Vagina (tissue), 2 donors: Measurements from ENCODE around the gene PPIL6. TPM values are rescaled to one million over a fixed set of nuclear protein-coding genes. Genes with fewer than 3 reads are reported as not detected.
A peak's percentile ranks its signal among the peaks of the same experiment; 100 is the strongest.

ENCODE experiments used
- DNase-seq, 2 donors: peaks; one replicate each; pipeline ENCODE4 v3.0.0-alpha.2; 2017; ENCODE audit errors: extremely low spot score in 2 of 2
- H3K27ac ChIP-seq: fragments of 200-600 bp; sonication (generic); one replicate; pipeline ENCODE4 v1.5.1; 2019
- H3K27me3 ChIP-seq: fragments of 200-600 bp; sonication (generic); one replicate; pipeline ENCODE4 v1.5.1; 2019
- H3K36me3 ChIP-seq, 2 donors: fragments of 200-600 bp; sonication (generic); one replicate each; pipeline ENCODE4 v1.5.1; 2017 to 2019
- H3K4me1 ChIP-seq: fragments of 200-600 bp; sonication (generic); one replicate; pipeline ENCODE4 v1.5.1; 2019
- H3K4me3 ChIP-seq, 2 donors: fragments of 200-600 bp; sonication (generic); 1 replicate in 1 of 2; 2 replicates in 1 of 2; pipeline ENCODE4 v1.5.1; 2016 to 2019
- H3K9me3 ChIP-seq: fragments of 200-600 bp; sonication (generic); one replicate; pipeline ENCODE4 v1.5.1; 2019
- POLR2A ChIP-seq, 2 donors: fragments of 450-650 bp; IDR thresholded peaks; one replicate each; pipeline ENCODE4 v1.6.1; 2017; ENCODE audit warnings: antibody characterized with exemption in 2 of 2, mild to moderate bottlenecking in 2 of 2, moderate library complexity in 2 of 2
- POLR2AphosphoS5 ChIP-seq, 2 donors: sonication (generic); formaldehyde crosslinking; IDR thresholded peaks; one replicate each; pipeline ENCODE4 v1.9.0; 2017; ENCODE audit warnings: antibody characterized with exemption in 2 of 2, mild to moderate bottlenecking in 2 of 2, low read depth in 1 of 2; ENCODE audit not compliant: insufficient read depth in 1 of 2
- intact Hi-C: fragments of 100-400 bp; cut with DNase I; formaldehyde crosslinking; loops from one replicate; pipeline ENCODE4 v1.15.1; 2023
- total RNA-seq: library from RNA; depleted of rRNA; stranded (reverse); fragments of >200 nt; gene quantifications from one replicate; pipeline ENCODE4 v1.2.3, GENCODE V29; 2016
- TF ChIP-seq, protein P1 (sequence below), 3 experiments: fragments of 450-650 bp in 2 of 3; fragments of 200-600 bp in 1 of 3; sonication (generic) in 1 of 3; IDR thresholded peaks; one replicate each; pipeline ENCODE4 v1.5.1; 2017 to 2019; ENCODE audit warnings: antibody characterized with exemption in 3 of 3, mild to moderate bottlenecking in 2 of 3, moderate library complexity in 2 of 3

PPIL6 gene
- total RNA-seq, 1 donor from 2014 or later = 3.9 TPM

DNA sequence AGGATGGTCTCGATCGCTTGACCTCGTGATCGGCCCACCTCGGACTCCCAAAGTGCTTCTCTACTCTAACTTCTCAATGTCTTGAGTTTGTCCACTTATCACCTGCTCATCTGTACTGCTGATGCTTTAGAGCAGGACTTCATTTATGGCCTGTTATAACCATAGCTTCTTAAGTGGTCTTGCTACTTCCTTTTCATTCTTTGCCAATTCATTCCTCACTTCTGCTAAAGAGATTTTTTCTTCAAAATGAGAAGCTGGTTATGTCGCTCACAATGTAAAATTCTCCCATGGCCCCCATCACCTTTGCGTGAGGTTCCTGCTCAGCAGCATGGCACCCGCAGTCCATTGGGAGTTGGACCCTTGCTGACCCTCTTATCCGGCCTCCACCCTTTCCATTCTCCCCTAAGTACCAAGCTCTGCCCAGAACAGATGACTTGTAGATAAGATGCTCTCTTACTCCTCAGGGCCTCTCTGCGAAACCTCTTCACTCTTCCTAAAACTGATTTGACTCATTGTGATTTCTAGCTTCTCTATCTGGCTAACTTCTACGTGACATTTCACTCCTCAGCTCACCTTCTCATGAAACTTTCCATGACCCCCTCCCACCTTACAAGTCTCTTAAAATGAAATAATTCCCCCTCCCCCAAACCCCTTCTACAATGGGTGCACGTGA lies 44.2 kb downstream of the PPIL6 start:
- DNase-seq = no peak
- no peaks in the 10 kb centered on the region for H3K9me3 ChIP-seq
- H3K27ac ChIP-seq = no peak overlapping the region
- H3K36me3 ChIP-seq = no peaks in the 10 kb centered on the region
- H3K4me3 ChIP-seq = no peak overlapping the region
- intact Hi-C loops = no loop called here
- H3K27me3 ChIP-seq = no peaks in the 10 kb centered on the region
- TF ChIP-seq POLR2AphosphoS5 (IDR thresholded peaks at IDR 0.05; ENCODE audit: insufficient read depth in 1 of 2, low read depth in 1 of 2) (no peak), POLR2A (IDR thresholded peaks at IDR 0.05) (no peak)
- TF ChIP-seq, protein P1, sequence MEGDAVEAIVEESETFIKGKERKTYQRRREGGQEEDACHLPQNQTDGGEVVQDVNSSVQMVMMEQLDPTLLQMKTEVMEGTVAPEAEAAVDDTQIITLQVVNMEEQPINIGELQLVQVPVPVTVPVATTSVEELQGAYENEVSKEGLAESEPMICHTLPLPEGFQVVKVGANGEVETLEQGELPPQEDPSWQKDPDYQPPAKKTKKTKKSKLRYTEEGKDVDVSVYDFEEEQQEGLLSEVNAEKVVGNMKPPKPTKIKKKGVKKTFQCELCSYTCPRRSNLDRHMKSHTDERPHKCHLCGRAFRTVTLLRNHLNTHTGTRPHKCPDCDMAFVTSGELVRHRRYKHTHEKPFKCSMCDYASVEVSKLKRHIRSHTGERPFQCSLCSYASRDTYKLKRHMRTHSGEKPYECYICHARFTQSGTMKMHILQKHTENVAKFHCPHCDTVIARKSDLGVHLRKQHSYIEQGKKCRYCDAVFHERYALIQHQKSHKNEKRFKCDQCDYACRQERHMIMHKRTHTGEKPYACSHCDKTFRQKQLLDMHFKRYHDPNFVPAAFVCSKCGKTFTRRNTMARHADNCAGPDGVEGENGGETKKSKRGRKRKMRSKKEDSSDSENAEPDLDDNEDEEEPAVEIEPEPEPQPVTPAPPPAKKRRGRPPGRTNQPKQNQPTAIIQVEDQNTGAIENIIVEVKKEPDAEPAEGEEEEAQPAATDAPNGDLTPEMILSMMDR (IDR thresholded peaks at IDR 0.05) = no peak
- H3K4me1 ChIP-seq = no peaks in the 10 kb centered on the region

DNA sequence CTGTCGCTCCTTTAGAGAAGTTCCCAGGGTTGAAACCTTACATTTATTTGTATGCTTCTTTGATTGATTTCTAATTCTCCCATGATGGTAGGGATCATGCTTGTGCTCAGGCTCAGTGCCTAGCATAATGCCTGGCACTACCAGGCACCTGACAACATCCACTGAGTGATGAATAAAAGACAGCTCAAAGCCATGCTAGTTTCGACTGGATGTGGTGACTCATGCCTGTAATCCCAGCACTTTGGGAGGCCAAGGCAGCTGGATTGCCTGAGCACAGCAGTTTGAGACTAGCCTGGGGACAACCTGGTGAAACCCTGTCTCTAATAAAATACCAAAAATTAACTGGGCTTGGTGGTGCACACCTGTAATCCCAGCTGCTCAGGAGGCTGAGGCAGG lies 46.5 kb downstream of the PPIL6 start:
- Histone ChIP-seq H3K27me3 (no peaks in the 10 kb centered on the region), H3K27ac (no peak overlapping the region), H3K9me3 (no peaks in the 10 kb centered on the region), H3K4me3 (no peak overlapping the region), H3K4me1 (no peaks in the 10 kb centered on the region), H3K36me3 (no peaks in the 10 kb centered on the region)
- intact Hi-C loops = no loop called here
- no peak for DNase-seq
- TF ChIP-seq, protein P1 (IDR thresholded peaks at IDR 0.05) = no peak
- peak in 1 of 2 donors; percentile 43 for TF ChIP-seq POLR2AphosphoS5 (IDR thresholded peaks at IDR 0.05; ENCODE audit: insufficient read depth in 1 of 2, low read depth in 1 of 2)
- TF ChIP-seq POLR2A (IDR thresholded peaks at IDR 0.05) = no peak

DNA sequence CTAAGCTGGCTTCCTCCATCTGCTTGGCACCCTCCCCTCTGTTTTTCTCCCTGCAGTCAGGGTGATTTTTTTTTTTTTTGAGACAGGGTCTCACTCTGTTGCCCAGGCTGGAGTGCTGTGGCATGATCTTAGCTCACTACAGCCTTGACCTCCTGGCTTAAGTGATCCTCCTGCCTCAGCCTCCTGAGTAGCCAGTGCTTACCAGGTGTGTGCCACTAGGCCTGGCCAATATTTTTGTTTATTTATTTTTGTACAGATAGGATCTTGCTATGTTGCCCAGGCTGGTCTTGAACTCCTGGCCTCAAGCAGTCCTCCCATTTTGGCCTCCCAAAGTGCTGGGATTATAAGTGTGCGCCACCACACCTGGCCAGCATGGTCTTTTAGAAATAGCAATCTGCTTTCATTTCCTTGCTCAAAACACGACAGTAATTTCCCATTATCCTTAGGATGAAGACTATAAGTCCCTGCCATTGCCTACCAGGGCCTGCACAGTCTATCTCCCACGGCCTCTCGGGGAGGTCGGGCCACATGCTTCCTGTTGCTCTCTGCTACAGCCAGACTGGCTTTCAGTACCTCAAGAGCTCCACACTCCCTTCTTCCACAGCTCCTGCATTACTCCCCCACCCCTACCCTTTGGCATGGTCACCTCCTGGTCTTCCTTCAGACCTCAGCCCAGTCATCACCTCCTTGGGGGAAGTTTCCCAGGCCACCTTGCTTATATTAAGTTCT lies 47.1 kb downstream of the PPIL6 start:
- no peaks in the 10 kb centered on the region for H3K9me3 ChIP-seq
- no peak overlapping the region for H3K4me3 ChIP-seq
- H3K36me3 ChIP-seq = no peaks in the 10 kb centered on the region
- H3K4me1 ChIP-seq = no peaks in the 10 kb centered on the region
- H3K27ac ChIP-seq = no peak overlapping the region
- TF ChIP-seq POLR2A (IDR thresholded peaks at IDR 0.05) (no peak), POLR2AphosphoS5 (IDR thresholded peaks at IDR 0.05; ENCODE audit: insufficient read depth in 1 of 2, low read depth in 1 of 2) (no peak)
- TF ChIP-seq, protein P1 (IDR thresholded peaks at IDR 0.05) = no peak
- no peak for DNase-seq
- intact Hi-C loops = no loop called here
- H3K27me3 ChIP-seq = no peaks in the 10 kb centered on the region

DNA sequence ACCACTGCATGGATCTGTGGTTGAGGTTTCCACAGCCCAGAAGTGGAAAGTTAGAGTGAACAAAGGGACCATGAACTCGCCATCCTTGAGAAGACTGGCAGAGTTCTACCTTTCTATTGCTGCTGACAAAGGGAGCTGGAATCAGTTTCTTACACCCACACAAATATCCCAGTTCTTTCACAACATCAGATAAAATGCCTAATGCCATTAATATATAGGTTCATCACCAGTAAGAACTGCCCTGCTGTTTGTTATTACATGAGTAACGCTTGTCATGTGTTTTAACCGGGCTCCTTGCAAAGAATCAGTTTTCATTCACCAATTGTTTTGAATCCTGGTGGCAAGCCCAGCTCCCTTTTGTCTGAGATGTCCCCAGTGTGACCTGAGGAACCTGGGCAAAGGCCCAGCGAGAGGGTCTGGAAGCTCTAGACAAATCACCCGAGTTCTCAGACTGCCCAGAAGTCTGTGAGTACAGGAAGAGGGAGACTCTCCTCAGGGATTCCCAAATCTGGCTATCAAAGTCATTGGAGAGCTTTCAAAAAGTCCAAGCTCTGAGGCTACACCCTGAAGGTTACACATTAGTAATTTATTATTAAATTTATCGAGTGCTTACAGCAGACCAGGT lies 50.7 kb downstream of the PPIL6 start:
- Histone ChIP-seq H3K4me1 (peaks cover 7% of the 10 kb centered on the region), H3K9me3 (no peaks in the 10 kb centered on the region), H3K4me3 (no peak overlapping the region), H3K36me3 (no peaks in the 10 kb centered on the region), H3K27ac (no peak overlapping the region), H3K27me3 (no peaks in the 10 kb centered on the region)
- DNase-seq = no peak
- TF ChIP-seq POLR2AphosphoS5 (IDR thresholded peaks at IDR 0.05; ENCODE audit: insufficient read depth in 1 of 2, low read depth in 1 of 2) (no peak), POLR2A (IDR thresholded peaks at IDR 0.05) (no peak)
- TF ChIP-seq, protein P1 (IDR thresholded peaks at IDR 0.05) = no peak
- intact Hi-C loops = loop anchor here (10.0 kb wide), 1 partner anchor 835 kb away; no protein-coding TSS in a partner anchor
